Pancreas (tissue), 10 donors: Measurements from ENCODE around the gene HTR2B. TPM values are rescaled to one million over a fixed set of nuclear protein-coding genes. Genes with fewer than 3 reads are reported as not detected.

ENCODE experiments used
- ATAC-seq, 4 donors: fragments of 200-7000 bp; cut with Tn5 transposase; one replicate each; pipeline versions ENCODE4 v1.8.0 to v1.9.1; 2020; ENCODE audit warnings: mild to moderate bottlenecking in 4 of 4, moderate library complexity in 4 of 4
- DNase-seq, 6 donors: peaks; one replicate each; pipeline ENCODE4 v3.0.0-alpha.2; 2020
- FAIRE-seq: peaks from 2 replicates; lab custom pipeline; 2012; peaks lifted over from hg19 to GRCh38; lab: Jason Lieb, UNC
- H3K27ac ChIP-seq, 4 donors: fragments of 200-600 bp; sonication (generic); 1 replicate in 3 of 4; 2 replicates in 1 of 4; pipeline versions ENCODE4 v1.5.0 to v1.8.0; 2020
- H3K27me3 ChIP-seq, 4 donors: fragments of 200-600 bp; one replicate each; pipeline ENCODE4 v1.8.0; 2021
- H3K36me3 ChIP-seq, 3 donors: fragments of 200-600 bp; sonication (generic) in 1 of 3; one replicate each; pipeline versions ENCODE4 v1.5.0 to v1.8.0; 2020 to 2021
- H3K4me1 ChIP-seq, 3 donors: fragments of 200-600 bp; one replicate each; pipeline ENCODE4 v1.8.0; 2021
- H3K4me3 ChIP-seq, 4 donors: fragments of 200-600 bp; sonication (generic) in 2 of 4; one replicate each; pipeline versions ENCODE4 v1.5.0 to v1.8.0; 2020 to 2021
- H3K9me3 ChIP-seq, 4 donors: fragments of 200-600 bp; one replicate each; pipeline ENCODE4 v1.8.0; 2021
- CTCF ChIP-seq, 4 donors: fragments of 200-600 bp; sonication (generic) in 3 of 4; IDR thresholded peaks; one replicate each; pipeline versions ENCODE4 v1.5.0 to v1.8.0; 2021; ENCODE audit warnings: antibody characterized with exemption in 4 of 4
- WGBS, 2 donors: extraction: QIAGEN DNeasy Blood & Tissue Kit; methylation state at CpG; one replicate each; pipeline ENCODE4 v1.1.7; 2013; 5-methylcytosine and 5-hydroxymethylcytosine counted together
- intact Hi-C, 3 donors: fragments of 100-400 bp; cut with DNase I; formaldehyde crosslinking; loops; one replicate each; pipeline versions ENCODE4 v1.11.1 to v1.14.2; 2022
- polyA plus RNA-seq, 2 donors: library from polyadenylated mRNA; stranded (reverse); fragments of 200-250 nt; gene quantifications; one replicate each; pipeline ENCODE4 v1.2.3, GENCODE V29; 2013
- total RNA-seq, 6 donors: library from RNA; stranded (reverse); fragmentation: NEBNext Ultra II Directional in 4 of 6; extraction: Animal tissue kit (Norgen Biotek cat#: 25700) in 4 of 6; gene quantifications; one replicate each; pipeline versions ENCODE4 v1.2.1 to v1.2.4, GENCODE V29; 2021 to 2023
- donor health status: healthy with polysubstance abuse.
- donor health status: DM: no; HTN: no; CAD: no; lungs with moderate emphysema.
- donor health status: DM: no; HTN: no; CAD: no.
- donor health status: control.
- donor health status: control.
- donor health status: Bipolar disorder and iron deficiency.
- donor health status: DM: yes; HTN: yes; CAD: no.
- donor health status: DM: no; HTN: no; CAD: no.
- donor health status: DM: no; HTN: no; CAD: no.
- donor health status: DM: yes; HTN: yes; CAD: no.

Gene HTR2B
- total and polyA plus RNA-seq, 8 donors: 0.08 to 0.78 (median 0.11) TPM; not detected in 1

GRCh38 chr2:231168460-231169139, 43.8 kb upstream of the HTR2B start:
- intact Hi-C loops: no loop called here
- Histone ChIP-seq H3K4me3 (no peak overlapping the region), H3K36me3 (peaks cover 0 to 14% (median 0%) of the 10 kb centered on the region in 3 donors), H3K27ac (no peak overlapping the region), H3K27me3 (no peaks in the 10 kb centered on the region), H3K9me3 (no peaks in the 10 kb centered on the region), H3K4me1 (no peaks in the 10 kb centered on the region)
- FAIRE-seq (no peak), ATAC-seq (no peak), DNase-seq (no peak)
- no peak for TF ChIP-seq CTCF (IDR thresholded peaks at IDR 0.05)
- 88 to 90% methylated on average over 4 of the region's 4 CpGs for WGBS, 2 donors

DNA sequence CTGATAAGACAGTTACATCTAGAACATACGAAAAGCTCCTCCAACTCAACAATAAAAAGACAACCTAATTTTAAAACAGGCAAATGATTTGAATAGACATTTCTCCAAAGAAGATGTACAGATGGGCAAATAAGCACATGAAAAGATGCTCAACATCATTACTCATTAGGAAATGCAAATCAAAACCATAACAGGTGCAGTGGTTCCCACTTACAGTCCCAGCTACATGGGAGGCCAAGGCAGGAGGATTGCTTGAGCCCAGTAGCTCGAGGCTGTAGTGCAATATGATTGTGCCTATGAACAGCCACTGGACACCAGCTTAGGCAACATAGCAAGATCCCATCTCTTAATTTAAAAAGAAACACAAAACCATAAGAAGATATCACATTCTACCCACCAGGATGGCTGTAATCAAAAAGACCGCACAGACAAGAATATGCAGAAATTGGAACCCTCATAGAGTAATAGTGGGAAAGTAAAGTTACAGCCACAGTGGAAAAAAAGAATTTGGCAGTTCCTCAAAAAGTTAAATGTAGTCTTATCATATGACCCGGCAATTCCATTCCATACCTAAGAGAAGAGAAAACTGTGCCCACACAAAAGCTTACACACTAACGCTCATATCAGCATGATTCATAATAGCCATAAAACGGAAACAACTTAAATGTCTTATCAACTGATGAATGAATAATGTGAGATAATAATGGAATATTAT, 43.1 kb upstream of the HTR2B start:
- no peaks in the 10 kb centered on the region for H3K9me3 ChIP-seq
- DNase-seq (no peak), ATAC-seq (peak in 1 of 4 donors; percentile 13), FAIRE-seq (no peak)
- intact Hi-C loops: no loop called here
- no peaks in the 10 kb centered on the region for H3K27me3 ChIP-seq
- no peak overlapping the region for H3K4me3 ChIP-seq
- H3K36me3 ChIP-seq: peaks cover 0 to 14% (median 0%) of the 10 kb centered on the region in 3 donors
- 79 to 86% methylated on average over 6 of the region's 6 CpGs for WGBS, 2 donors
- no peak overlapping the region for H3K27ac ChIP-seq
- H3K4me1 ChIP-seq: no peaks in the 10 kb centered on the region
- no peak for TF ChIP-seq CTCF (IDR thresholded peaks at IDR 0.05)

- no peak overlapping the region for H3K27ac ChIP-seq
- no peak for TF ChIP-seq CTCF (IDR thresholded peaks at IDR 0.05)
- FAIRE-seq (no peak), DNase-seq (no peak), ATAC-seq (no peak)
- WGBS, 2 donors: 88 to 93% methylated on average over 4 of the region's 4 CpGs
- H3K36me3 ChIP-seq: peaks cover 0 to 11% (median 0%) of the 10 kb centered on the region in 3 donors
- H3K9me3 ChIP-seq: no peaks in the 10 kb centered on the region
- no peaks in the 10 kb centered on the region for H3K27me3 ChIP-seq
- intact Hi-C loops: no loop called here
- no peaks in the 10 kb centered on the region for H3K4me1 ChIP-seq
- H3K4me3 ChIP-seq: no peak overlapping the region
Measured at GRCh38 chr2:231163414-231164095, 38.7 kb upstream of the HTR2B start.

- Histone ChIP-seq H3K27ac (no peak overlapping the region), H3K4me3 (no peak overlapping the region), H3K4me1 (no peaks in the 10 kb centered on the region), H3K9me3 (no peaks in the 10 kb centered on the region), H3K36me3 (peaks cover 0 to 11% (median 0%) of the 10 kb centered on the region in 3 donors), H3K27me3 (no peaks in the 10 kb centered on the region)
- TF ChIP-seq CTCF (IDR thresholded peaks at IDR 0.05): no peak
- ATAC-seq (no peak), DNase-seq (no peak), FAIRE-seq (no peak)
- intact Hi-C loops: no loop called here
- 96% methylated on average over 3 of the region's 3 CpGs for WGBS, 2 donors
Measured at GRCh38 chr2:231163011-231163410, 38.2 kb upstream of the HTR2B start.
